Measurements from ENCODE around the gene COPS3.
A peak's percentile ranks its signal among the peaks of the same experiment; 100 is the strongest.

The COPS3 gene

GRCh38 chr17:17220529-17220928 lies 60.5 kb downstream of the COPS3 start:
- no peak for DNase-seq (ENCODE audit: low read depth in 2 of 2)

GRCh38 chr17:17217995-17218394 lies 63.1 kb downstream of the COPS3 start:
- no peak for DNase-seq (ENCODE audit: low read depth in 2 of 2)

- no peak for DNase-seq (ENCODE audit: low read depth in 2 of 2)
These were observed 64.3 kb downstream of the COPS3 start for GRCh38 chr17:17216776-17217175.

GRCh38 chr17:17216236-17216635 lies 64.8 kb downstream of the COPS3 start:
- DNase-seq (ENCODE audit: low read depth in 2 of 2) = no peak

GRCh38 chr17:17215575-17215974 lies 65.5 kb downstream of the COPS3 start:
- no peak for DNase-seq (ENCODE audit: low read depth in 2 of 2)

- DNase-seq (ENCODE audit: low read depth in 2 of 2) = no peak
These were observed 66.2 kb downstream of the COPS3 start for GRCh38 chr17:17214646-17215436.

- no peak for DNase-seq (ENCODE audit: low read depth in 2 of 2)
These were observed 67.3 kb downstream of the COPS3 start for GRCh38 chr17:17213775-17214174.

GRCh38 chr17:17207998-17208397 lies 73.0 kb downstream of the COPS3 start:
- DNase-seq (ENCODE audit: low read depth in 2 of 2) = no peak

GRCh38 chr17:17206913-17207335 lies 74.1 kb downstream of the COPS3 start:
- DNase-seq (ENCODE audit: low read depth in 2 of 2) = no peak

GRCh38 chr17:17206124-17206912 lies 74.7 kb downstream of the COPS3 start, which contains the start of gene PLD6:
PLD6 (minus strand) TSS chr17:17206333; CDS start chr17:17206286, 47 bp downstream.
- DNase-seq (ENCODE audit: low read depth in 2 of 2) = peak; percentile 85 to 86

GRCh38 chr17:17205368-17206123 lies 75.5 kb downstream of the COPS3 start:
- peak; percentile 36 to 46 for DNase-seq (ENCODE audit: low read depth in 2 of 2)

GRCh38 chr17:17204635-17205231 lies 76.3 kb downstream of the COPS3 start:
- no peak for DNase-seq (ENCODE audit: low read depth in 2 of 2)

- DNase-seq (ENCODE audit: low read depth in 2 of 2) = no peak
These were observed 76.9 kb downstream of the COPS3 start for GRCh38 chr17:17204041-17204591.

GRCh38 chr17:17203173-17203730 lies 77.8 kb downstream of the COPS3 start:
- no peak for DNase-seq (ENCODE audit: low read depth in 2 of 2)

- no peak for DNase-seq (ENCODE audit: low read depth in 2 of 2)
These were observed 79.1 kb downstream of the COPS3 start for GRCh38 chr17:17201907-17202306.

GRCh38 chr17:17201271-17201670 lies 79.8 kb downstream of the COPS3 start:
- DNase-seq (ENCODE audit: low read depth in 2 of 2) = no peak

- no peak for DNase-seq (ENCODE audit: low read depth in 2 of 2)
These were observed 80.2 kb downstream of the COPS3 start for GRCh38 chr17:17200831-17201230.

- no peak for DNase-seq (ENCODE audit: low read depth in 2 of 2)
These were observed 80.7 kb downstream of the COPS3 start for GRCh38 chr17:17200311-17200710.

- no peak for DNase-seq (ENCODE audit: low read depth in 2 of 2)
These were observed 82.8 kb downstream of the COPS3 start for GRCh38 chr17:17198281-17198680.

- DNase-seq (ENCODE audit: low read depth in 2 of 2) = no peak
These were observed 84.3 kb downstream of the COPS3 start for GRCh38 chr17:17196776-17197175.
